AG09319 (cell line): ENCODE data around the gene UNC13B.

Experiments used
- DNase-seq: peaks from one replicate; pipeline ENCODE4 v3.0.0-alpha.2; 2010; ENCODE audit warnings: low read depth; ENCODE audit errors: extremely low read depth
- TF ChIP-seq, protein P1 (sequence below): IDR thresholded peaks from 2 replicates; pipeline ENCODE4 v1.5.1; 2011; ENCODE audit warnings: low read depth, mild to moderate bottlenecking, inconsistent platforms, low read length, moderate library complexity

Gene UNC13B

DNA sequence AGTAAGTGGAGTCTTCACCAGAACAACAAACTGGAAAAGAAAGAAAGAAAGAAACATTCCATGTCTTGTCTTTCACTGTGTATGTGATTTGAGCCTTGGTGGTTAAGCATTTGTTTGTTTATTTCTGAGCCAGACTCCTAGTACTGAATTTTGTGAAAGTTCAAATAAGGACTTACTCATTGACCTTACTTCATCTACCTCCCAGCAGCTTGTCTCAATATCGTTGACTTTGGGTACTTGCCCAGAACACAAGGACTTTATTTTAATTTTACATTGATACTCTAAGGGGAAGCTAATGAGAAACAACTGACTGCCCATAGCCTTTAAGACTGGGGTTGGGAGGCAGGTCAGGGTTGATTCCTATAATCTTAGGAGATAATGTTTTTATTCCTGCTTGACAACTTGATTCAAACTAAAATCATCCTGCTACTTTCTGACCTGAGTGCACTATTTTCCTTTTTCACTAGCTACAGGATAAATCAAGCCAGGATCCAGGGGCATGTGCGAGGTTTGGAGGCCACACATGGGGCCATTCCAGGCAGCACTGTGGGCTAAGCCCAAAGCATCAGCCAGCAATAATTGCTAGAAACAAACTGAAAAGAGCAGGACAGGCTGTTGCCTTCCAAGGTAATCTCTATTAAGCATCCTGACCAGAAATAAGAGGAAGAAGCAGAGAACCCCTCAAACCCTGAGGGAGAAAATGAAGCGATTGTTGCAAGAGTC is 189.2 kb downstream of the UNC13B start:
- TF ChIP-seq, protein P1, sequence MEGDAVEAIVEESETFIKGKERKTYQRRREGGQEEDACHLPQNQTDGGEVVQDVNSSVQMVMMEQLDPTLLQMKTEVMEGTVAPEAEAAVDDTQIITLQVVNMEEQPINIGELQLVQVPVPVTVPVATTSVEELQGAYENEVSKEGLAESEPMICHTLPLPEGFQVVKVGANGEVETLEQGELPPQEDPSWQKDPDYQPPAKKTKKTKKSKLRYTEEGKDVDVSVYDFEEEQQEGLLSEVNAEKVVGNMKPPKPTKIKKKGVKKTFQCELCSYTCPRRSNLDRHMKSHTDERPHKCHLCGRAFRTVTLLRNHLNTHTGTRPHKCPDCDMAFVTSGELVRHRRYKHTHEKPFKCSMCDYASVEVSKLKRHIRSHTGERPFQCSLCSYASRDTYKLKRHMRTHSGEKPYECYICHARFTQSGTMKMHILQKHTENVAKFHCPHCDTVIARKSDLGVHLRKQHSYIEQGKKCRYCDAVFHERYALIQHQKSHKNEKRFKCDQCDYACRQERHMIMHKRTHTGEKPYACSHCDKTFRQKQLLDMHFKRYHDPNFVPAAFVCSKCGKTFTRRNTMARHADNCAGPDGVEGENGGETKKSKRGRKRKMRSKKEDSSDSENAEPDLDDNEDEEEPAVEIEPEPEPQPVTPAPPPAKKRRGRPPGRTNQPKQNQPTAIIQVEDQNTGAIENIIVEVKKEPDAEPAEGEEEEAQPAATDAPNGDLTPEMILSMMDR: no peak
- DNase-seq: peak; percentile 85

DNA sequence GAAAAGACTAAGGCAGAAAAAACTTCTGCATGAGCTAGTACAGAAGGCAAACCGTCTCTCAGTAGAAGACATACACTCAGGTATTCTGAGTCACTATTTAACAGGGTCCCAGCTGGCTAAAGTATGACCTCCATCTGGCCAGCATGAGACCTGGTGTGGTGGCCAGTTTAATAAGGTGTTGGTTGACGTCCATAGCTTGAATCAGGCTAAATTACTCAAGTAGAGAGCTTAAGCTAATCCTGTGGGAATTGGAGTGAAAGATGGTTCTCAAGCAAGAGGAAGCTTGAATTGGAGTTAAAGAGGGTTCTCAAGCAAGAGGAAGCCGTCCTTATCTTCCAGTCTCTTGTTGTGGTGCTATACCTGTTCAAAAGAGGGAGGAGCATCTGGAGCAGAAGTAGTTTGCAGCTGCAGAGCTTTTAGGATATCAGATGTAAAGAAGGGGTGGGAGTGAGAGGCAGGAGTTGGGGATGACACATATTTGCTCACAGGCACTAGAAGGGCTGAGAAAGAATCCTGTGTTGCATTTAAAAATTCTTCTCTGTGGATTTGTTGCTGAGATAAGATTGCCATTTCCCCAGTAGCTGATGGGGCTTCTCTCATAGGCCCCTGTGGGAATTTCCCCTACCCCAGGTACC is 192.0 kb downstream of the UNC13B start:
- TF ChIP-seq, protein P1: no peak
- DNase-seq: no peak

DNA sequence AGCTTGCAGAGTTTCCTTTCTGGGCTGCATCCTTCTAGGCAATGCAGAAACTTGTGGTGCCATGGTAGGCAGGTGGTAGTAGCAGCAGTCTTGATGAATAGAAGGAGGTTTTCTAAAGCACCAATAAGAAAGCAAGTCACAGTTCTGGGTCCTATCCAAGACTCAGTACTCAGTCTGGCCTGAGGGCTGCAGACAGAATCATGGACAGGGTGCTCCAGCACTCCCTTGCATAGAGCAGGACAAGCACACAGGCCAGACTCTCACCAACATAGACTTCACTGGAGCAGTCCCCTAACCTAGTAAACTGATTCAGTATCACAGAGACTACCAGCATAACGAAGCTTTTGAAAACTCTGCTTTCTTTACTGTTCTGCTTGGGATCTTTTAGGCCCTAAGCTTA is 194.1 kb downstream of the UNC13B start:
- no peak for DNase-seq
- TF ChIP-seq, protein P1: no peak

DNA sequence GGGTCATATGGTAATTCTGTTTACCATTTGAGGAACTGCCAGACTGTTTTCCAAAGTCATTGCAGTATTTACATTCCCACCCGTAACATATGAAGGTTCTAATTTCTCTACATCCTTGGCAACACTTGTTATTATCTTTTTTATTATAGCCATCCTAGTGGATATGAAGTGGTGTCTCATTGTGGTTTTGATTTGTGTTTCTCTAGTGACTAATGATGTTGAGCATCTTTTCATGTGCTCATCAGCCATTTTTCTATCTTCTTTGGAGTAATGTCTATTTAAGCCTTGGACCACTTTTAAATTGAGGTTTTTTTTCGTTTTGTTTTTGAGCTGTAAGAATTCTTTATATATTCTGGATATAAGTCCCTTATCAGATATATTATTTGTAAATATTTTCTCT is 195.3 kb downstream of the UNC13B start:
- TF ChIP-seq, protein P1: no peak
- no peak for DNase-seq

DNA sequence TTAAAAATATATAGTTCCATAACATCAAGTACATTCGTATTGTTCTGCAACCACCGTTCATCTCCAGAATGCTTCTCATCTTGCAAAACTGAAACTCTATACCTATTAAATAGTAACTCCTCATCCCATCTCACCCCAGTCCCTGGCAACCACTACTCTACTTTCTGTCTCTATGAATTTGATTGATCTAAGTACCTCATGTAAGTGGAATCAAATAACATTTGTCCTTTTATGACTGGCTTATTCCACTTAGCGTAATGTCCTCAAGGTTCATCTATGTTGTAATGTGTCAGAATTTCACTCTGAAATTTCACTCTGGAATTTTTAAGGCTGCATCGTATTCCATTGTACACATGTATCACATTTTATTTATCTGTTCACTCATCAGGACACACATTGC is 196.0 kb downstream of the UNC13B start:
- DNase-seq: no peak
- TF ChIP-seq, protein P1: no peak

DNA sequence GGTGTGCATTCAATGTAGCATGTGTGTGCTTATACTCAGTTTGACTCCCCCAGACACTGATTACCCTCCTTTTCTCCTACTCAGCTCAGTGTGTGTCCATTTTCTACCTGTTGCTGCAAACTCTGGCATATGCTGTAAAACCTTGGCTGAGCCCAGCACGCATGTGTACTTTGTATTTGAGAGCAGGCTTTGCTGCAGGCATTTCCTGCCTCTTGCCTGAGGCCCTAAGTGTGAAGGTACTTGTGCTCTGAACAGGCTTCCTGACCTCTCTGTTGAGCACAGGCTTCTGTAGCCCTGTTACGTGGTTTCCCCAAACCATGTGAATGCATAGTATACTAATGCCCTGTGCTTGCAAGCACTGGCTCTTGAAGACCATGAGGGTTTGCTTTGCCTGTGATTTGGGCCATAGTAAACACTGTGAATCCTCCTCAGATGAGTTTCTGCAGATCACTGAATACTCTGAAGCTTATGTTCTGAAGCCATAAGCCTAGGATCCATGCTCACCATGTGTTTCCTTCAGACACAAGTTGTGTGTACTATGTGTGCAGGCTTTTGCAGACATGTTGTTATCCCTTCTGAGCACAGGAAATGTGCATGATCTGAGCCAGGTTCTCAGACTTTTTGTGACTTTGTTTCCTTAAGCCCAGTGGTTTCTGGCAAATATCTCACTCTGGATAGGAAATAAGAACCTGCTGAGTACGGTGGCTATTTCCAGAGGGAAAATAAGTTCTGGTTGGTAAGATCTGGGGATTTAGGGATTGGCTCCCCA is 203.2 kb downstream of the UNC13B start:
- no peak for DNase-seq
- TF ChIP-seq, protein P1: no peak

DNA sequence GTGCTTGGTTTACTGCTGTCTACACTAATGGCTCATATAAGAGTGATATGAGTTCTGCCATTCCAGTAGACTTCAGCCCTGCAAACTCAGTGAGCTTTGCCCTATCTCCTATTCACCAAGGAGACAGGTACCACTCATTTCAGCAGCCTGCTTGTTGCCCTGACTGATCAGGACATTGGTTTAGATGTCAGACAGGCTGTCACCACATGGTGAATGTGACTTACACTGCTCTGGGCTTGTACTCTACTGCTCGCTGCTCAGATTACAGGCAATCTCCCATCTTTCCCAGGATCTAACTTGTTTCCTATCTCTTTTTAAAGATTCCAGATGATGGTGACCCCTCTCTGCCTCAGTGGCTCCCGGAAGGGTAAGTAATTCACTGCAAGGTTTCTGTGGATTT is 204.8 kb downstream of the UNC13B start:
- TF ChIP-seq, protein P1: no peak

More for the DNA sequence above, 204.8 kb downstream of the UNC13B start:
- DNase-seq: no peak
